Fibroblast of skin of left quadriceps (primary cell): Measurements from ENCODE around the gene SLC25A41.

Source experiments
- DNase-seq, 2 experiments: peaks; one replicate each; pipeline ENCODE4 v3.0.0-alpha.2; 2013; ENCODE audit warnings: low read depth in 2 of 2

Gene SLC25A41

DNA sequence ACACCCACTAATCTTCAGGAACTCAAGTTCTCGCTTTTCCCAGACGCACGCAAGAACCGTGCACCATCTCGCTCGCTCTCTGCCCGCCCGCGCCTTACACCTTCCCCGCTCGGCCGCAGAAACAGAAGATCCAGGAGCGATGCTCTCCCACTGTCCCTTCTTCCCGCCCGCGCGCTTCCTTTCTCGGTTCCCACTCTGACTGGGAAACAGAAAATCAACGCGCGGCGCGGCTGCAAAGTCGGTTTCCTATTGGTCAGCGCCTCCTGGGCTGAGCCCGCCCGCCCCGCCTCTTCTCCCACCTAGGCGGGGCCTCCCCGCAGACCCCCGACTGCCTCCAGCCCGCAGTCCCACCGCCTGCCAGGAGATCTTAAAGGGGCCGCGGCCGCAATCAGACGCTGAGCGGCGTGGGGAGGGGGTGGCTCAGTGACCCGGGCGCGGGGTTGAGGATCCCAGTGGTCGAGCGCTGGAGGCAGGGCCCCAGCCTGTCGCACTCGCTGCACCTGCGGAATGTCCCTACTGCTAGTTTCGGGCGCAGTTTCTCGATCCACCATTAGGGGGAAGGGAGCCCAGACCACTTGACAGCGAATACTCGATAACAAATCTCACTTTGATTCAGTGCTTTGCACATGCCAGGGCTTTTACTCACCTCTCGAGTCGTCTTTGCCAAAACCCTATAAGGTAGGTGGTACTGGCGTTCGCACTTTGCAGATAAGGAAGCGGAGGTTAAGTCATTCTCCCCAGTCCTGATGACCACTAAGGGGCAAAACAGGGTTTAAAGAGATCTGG is 26.7 kb upstream of the SLC25A41 start:
- DNase-seq: peak; percentile 98

DNA sequence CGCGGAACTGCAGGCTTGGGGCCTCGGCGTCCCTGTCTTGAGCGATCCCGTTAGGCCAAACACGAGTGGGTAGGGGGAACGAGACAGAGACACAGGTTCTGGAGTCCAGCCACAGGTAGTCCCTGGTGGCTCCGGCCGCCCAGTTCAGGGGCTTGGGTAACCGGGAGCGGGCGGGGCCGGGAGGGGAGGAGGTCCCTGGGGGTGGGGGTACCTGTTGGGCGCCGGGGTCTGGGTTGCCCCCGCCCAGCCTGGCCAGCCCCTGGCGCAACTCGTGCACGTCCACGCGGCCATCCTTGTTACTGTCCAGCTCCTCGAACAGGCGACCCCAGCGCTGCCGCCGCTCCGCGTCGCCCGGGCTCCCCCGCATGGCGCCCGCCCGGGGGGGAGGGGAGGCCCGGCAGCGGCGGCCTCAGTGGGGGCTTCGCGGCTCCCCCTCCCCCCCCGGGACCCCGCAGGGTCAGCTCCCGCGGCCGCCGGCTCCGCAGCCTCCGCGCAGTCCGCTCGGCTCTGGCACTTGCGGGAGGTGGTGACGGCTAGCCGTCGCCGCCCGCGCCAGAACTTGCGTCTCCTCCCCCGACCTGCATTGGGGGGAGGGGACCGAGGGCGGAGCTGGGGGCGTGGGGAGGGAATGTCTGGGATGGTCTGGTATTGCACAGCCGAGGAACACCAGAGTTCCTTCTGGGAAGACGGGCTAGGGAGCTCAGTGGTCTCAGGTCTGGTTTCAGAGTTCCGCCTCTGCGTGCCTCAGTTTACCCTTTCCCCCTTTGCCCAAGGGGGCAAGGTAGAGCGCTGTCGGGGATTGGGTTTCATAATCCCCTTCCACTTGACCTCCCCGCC is 25.9 kb upstream of the SLC25A41 start, which contains the start of gene SLC25A23:
Gene SLC25A23 (minus strand): TSS at position 531 of the 837 bp plus-strand sequence. CDS start 164 bp downstream, at position 367.
- peak; percentile 50 to 60 for DNase-seq

DNA sequence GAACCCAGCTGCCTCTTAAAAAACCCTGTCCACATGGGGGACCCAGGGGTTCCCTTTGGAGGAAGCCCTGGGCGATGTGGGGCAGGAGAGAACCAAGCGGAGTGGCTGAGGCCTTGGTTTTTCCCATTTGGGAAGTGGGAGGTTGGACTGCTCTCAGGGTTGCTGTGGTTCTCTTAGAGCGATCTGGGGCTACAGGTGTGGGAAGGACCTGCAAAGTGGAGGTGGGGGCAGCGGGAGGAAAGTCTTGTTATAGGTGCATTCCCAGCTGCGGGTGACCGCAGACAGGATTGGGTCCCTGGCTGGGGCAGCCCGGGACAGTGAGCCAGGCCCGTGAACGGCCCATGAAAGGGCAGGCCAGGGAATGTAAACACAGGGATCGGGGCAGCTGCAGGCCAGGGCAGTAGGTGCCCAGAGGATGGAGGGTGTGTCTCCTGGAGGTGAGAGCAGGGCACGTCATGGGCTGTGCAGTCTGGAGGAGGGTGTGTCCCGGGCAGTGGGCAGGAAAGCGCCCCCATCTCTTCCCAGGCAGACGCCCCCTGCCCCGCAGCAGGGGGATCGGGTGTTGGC is 25.2 kb upstream of the SLC25A41 start:
- DNase-seq: no peak

DNA sequence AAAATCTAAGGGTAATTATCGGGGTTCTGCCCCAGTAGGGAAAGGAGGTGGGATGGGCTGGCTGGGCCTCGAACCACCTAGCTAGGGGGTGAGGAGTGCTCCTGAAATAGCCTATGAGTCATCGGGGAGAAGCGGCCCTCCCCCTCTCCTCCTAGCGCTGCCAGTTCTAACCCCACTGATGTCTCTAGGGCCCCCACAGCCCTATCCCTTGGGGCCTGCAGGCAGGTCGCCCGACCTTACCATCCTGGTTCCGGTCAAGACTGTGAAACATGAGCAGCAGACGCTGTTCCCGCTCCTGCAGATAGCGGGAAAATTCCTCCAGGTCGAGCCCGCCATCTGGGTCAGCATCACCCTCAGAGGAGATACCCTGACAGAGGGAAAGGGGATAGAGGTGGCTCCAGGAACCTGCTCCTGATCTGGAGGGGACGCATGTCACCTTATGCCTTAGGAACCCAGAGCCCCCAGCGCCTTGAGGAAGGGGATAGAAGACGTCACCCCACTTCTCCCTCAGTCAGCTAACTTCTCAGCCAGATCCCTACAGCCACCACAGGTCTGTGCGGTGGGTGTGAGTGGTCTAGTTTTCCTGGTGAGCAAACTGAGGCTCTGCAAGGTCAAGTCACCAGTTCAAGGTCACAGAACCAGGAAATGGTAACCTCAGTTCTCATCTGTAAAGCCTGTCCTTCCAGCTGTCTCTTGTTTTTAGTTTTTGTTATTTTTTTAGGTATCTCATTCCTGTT is 24.6 kb upstream of the SLC25A41 start:
- DNase-seq: no peak

DNA sequence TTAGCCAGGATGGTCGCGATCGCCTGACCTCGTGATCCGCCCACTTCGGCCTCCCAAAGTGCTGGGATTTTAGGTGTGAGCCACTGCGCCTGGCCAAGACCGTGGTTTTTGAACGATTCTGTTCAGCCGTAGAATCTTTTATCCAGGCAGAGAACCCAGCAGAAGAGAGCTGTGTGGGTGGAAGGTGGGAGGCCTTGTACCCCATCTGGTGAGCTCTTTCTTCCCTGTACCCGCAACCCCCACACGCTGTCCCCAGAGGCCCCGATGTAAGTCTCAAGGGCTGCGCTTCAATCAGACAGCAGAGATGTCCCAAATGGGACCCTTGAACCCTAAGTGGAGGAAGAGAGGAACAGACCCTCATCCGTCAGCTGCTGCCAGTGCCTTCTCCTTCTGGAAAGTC is 22.4 kb upstream of the SLC25A41 start:
- DNase-seq: no peak

DNA sequence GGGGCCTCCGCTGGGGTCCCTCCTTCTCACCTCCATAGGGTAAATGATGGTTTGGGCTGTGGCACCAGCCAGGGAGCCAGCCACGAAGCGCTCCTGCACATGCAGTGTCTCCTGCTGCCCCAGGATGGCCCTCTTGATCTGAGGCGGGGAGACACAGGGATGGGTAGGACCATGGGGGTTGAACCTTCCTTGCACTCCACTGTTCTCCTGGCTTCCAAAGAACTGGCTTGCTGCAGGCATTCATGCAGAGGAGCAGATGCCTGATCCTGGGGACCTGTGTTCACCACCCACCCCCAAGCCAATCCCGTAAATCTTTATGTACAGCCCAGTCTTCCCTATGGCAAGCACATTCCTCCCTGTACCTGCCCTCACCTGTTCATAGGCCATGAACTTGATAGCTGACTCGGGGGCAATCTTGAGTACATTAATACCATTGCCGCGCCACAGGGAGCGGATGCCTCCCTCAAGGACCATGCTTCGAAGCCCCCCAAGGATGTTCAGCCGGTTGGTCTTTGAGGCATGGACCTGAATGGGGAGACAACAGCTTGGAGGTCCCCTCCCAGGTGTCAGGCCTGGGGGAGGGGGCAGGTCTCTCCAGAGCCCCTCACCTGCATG is 20.5 kb upstream of the SLC25A41 start:
- DNase-seq: no peak

DNA sequence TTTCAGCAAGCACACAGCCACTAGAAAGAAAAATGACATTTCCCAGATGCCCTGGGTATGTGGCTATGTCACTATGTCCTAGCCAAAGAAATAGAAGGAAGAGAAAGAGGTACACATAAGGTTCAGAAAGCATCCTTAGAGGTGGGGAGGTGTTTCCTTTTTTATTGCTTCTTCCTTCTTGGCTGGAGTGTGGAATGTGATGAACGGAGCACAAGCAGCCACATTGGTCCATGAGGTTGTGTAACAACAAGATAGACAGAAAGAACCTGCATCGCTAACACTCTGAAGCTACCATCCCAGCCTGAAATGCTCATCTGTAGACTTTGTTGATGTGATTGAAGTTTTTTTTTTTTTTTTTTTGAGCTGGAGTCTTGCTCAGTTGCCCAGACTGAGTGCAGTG is 19.3 kb upstream of the SLC25A41 start:
- DNase-seq: no peak

DNA sequence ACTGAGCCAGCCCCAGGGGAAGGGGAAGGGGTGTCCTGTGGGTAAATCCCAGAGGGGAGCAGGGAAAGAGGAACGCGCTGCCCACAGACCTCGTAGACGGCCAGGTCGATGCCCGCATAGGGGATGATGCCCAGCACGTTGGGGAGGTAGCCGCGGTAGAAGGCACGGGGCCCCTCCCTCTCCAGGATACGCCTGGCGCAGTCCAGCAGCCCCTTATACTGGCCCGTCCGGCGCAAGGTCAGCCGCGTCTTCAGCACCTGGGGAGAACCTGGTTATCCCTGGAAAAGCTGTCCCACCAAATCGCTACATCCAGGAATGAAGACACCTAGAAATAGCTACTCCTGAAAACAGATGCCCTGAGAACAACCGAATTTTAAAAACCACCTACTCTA is 18.7 kb upstream of the SLC25A41 start:
- DNase-seq: no peak

DNA sequence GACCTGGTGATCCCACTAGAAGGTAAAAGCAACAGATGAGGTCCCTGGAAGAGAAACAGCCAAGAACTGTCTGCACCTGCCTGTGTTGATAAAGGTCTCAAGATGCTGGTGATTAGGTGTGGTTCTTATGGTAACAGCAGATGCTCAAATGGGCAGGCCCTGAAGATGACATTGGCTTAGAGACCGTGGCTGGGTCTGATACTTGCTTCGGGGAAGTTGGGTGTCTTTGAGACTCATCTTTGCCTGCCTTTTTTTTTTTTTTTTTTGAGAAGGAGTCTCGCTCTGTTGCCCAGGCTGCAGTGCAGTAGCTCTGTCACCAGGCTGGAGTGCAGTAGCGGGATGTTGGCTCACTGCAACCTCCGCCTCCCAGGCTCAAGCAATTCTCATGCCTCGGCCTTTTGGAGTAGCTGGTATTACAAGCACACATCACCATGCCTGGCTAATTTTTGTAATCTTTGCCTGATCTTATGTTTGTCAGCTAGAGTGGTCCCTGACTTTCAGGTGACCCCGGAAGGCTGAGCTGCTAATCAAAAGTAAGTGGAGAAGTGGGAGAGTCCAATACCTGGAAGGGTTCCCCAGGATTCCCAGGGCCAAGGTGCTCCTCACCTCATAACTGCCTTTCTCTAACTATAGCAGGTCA is 18.1 kb upstream of the SLC25A41 start:
- DNase-seq: no peak

DNA sequence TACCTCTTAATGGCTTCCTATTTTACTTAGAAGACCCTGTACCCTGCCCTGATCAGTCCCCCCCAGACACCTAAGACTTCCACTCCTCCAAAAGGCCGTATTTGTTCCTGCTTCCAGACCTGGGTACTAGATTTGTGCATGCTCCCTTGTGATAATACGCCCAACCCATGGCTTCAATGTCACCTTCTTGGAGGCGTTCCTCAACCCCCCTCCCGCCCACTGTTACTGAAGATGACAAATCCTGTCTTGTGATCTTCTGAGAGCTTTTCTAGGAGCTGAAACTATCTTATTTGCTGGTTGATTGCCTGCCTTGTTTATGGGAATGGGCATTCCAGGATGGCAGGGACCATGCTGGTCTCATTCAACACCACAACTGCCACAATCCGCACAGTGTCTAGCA is 16.6 kb upstream of the SLC25A41 start:
- DNase-seq: no peak

DNA sequence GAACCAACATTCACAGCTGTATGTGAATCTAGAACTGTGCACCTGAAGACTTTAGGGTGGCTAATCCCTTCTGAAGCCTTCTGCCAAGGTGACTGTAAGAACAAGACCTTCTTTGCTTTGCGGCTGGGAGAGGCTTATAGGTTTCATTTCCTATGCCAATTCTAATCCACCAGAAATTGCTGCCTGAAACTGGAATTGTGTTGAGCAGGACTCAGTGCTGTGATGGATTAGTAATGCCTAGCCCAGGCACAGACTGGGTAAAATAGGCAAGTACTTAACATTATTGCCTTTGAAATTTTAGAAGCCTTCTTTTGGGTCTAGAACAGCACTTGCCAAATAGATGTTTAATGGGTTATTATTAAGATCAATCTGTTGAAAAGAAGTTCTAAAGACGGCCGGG is 14.5 kb upstream of the SLC25A41 start:
- DNase-seq: no peak

DNA sequence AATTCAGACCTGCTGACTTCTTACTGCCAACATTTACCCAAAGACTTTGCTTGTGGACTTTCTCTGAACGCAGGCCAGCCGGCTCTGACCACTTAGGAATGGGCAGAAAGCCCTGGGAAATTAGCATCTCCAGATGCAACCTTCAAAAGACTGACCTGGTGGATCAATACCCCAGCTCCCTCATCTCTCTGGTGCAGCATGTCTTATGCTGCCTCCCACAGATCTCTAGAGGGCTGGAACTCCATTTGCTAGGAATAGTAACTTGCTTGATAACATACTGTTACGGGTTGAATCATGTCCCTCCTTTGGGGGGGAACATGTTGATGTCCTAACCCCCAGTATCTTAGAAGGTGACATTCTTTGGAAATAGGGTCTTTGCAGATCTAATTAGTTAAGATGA is 12.9 kb upstream of the SLC25A41 start:
- no peak for DNase-seq

DNA sequence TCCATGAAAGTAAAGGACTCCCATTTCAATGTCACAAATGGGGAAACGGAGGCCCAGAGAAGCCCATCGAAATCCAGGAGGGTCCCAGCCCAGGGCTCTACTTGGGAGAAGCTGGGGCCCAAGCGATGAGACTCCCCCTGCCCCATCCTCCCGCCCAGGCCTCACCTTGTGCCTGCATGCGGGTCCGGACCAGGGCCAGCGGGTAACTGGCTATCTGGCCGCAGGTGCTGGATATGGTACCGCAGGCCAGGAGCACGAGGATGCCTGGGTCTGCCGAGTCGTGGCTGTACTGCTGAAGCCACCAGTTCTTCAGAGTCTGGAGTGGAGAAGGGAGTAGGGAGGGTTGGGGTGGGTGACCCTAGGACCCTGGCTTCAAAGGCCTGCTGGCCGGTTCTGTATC is 10.4 kb upstream of the SLC25A41 start:
- DNase-seq: no peak

DNA sequence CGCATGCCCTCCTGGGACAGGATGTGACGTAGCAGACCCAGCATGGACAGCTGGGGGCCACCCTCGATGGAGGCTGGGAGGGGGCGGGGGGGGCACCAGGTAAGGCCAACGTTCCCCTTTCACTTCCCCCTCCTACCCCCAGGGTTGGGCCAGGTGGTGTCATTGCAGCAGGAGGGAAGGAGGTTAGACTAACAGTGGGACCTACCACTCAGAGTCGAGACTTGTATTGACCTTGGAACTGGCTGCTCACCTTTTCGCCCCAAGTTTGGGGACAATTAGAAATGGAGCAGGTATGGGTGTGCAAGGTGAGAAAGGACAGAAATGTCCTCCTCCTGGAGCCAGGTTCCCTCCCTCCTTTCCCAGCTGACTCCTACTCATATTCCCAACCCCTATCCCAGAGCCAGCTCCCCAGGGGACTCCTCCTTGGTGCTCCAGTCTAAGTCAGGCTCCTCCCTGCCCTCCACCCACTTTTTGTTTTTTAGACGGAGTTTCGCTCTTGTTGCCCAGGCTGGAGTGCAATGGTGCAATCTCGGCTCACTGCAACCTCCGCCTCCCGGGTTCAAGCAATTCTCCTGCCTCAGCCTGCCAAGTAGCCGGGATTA is 8.6 kb upstream of the SLC25A41 start:
- no peak for DNase-seq

DNA sequence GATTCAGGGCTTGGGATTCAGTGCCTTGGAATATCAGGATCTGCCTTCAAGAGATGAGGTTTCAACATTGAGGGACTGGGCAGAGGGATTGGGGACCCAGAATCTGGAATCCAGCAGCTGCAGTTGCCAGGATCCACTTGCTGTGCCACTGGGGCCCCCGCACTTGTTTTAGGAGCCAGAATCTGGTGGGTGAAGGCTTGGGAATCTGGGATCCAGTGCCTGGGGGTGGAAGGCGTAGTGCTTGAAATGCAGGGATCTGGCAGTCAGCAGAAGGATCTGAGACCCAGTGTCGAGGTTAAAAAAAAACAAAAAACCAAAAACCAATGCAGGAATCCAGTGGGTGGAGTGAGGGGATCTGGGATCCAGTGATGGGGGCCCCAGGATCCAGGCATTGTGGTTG is 7.3 kb upstream of the SLC25A41 start:
- DNase-seq: no peak

DNA sequence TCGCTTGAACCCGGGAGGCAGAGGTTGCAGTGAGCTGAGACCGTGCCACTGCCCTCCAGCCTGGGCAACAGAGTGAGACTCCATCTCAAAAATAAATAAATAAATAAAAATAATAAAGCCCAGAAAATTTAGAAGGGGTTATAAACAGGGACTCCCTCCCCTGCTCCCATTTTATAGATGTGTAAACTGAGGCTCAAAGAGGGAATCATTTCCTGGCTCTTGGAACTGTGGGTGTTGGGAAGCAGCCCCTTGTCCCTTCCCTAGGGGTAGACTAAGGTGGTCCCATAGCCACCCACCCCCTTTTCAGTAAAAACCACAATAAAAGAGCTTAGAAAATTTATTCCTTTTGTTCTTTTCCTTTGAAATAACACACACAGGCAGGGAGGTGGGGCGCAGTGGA is 6.2 kb upstream of the SLC25A41 start:
- DNase-seq: no peak

DNA sequence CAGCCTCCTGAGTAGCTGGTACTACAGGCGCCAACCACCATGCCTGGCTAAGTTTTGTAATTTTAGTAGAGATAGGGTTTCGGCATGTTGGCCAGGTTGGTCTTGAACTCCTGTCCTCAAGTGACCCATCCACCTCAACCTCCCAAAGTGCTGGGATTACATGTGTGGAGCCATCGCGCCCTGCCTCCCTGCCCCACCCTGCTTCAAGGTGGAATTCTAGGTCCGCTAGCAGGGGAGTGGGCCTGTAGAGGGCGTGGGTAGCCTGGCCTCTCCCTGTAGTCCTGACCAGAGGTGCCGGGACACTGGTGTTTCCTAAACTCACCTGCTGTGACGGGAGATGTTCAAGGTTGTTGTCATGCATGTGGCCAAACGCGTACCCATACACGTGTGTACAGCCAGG is 398 bp downstream of the SLC25A41 start:
- no peak for DNase-seq

DNA sequence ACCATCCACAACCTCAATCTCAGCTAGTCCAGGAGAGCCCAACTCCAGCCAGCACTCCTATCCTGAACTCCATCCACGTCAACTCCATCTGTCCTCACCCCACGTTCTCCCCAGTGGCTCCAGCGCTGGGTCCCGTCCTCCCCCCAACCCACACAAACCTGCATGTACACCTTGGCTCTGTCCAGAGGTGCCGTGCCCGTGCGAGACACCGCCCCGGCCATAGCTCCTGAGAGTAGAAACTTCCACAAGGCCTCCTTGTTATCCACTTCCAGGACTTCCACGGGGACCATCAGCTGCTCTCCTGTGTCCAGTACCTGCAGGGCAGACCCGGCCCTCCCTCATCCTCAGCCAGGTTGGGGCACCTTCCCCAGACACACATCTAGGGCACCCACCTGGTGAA is 1.7 kb downstream of the SLC25A41 start:
- DNase-seq: no peak

DNA sequence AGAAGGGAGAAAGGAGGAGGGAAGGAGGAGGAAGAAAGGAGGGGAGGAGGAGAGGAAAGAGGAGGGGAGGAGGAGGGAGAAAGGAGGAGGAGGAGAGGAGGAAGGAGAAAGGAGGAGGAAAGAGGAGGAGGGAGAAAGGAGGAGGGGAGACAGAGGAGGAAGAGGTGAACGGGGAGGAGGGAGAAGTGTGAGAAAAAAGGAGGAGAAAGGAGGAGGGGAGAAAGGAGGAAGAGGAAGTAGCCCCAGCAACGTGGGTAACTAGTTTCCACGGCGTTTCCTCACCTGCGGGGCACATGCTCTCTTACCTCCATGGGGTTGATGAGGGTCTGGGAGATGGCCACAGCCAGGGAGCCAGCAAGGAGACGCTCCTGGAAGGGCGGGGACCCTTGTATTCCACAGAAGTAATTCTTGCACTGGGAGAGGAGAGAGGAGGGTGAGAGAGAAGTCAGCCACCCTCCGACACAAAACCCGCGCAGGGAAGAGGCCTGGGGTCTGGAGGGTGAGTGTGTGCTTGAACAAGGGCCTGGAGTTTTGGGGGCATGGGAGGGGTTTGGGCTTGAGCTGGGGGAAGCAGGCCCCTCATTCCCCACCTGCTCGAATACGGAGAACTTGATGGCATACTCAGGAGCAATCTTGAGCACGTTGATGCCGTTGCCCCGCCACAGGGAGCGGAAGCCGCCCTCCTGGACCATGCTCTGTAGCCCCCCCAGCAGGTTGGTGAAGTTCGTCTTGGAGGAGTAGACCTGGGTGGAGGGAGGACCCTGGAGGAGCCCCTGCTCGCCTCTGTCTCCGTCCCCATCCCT is 3.9 kb downstream of the SLC25A41 start:
- DNase-seq: no peak
